Neural crest cell (in vitro differentiated cells): ENCODE measurements around the gene RFFL. TPM values are rescaled to one million over a fixed set of nuclear protein-coding genes. Genes with fewer than 3 reads are reported as not detected.

Source experiments
- DNase-seq: peaks from one replicate; pipeline ENCODE4 v3.0.0; 2021; ENCODE audit warnings: low read depth, mixed read lengths, low spot score
- H3K27ac Mint-ChIP-seq: one replicate; pipeline ENCODE4 v1.8.0; 2021; ENCODE audit warnings: mild to moderate bottlenecking, mixed read lengths; ENCODE audit not compliant: unreplicated experiment
- H3K27me3 Mint-ChIP-seq: 2 replicates; pipeline ENCODE4 v1.8.0; 2021; ENCODE audit warnings: low read depth, mild to moderate bottlenecking, mixed read lengths
- H3K36me3 Mint-ChIP-seq: 2 replicates; pipeline ENCODE4 v1.8.0; 2021; ENCODE audit warnings: low read depth, mild to moderate bottlenecking, mixed read lengths
- H3K4me1 Mint-ChIP-seq: 2 replicates; pipeline ENCODE4 v1.8.0; 2021; ENCODE audit warnings: mixed read lengths
- H3K4me3 Mint-ChIP-seq: one replicate; pipeline ENCODE4 v1.8.0; 2021; ENCODE audit warnings: mild to moderate bottlenecking, mixed read lengths
- H3K9me3 Mint-ChIP-seq: 2 replicates; pipeline ENCODE4 v1.8.0; 2021; ENCODE audit warnings: mixed read lengths
- CTCF ChIP-seq: fragments of 200-600 bp; sonication (generic); conservative IDR thresholded peaks from 2 replicates; pipeline ENCODE4 v1.5.0; 2021; ENCODE audit warnings: antibody characterized with exemption, mild to moderate bottlenecking
- total RNA-seq: library from RNA; stranded (reverse); gene quantifications from 2 replicates; pipeline ENCODE4 v1.2.1, GENCODE V29; 2021

Gene RFFL
- total RNA-seq, 1 donor from 2014 or later: 22.5 TPM

- no peaks in the 10 kb centered on the region for H3K27me3 Mint-ChIP-seq
- no peaks in the 10 kb centered on the region for H3K36me3 Mint-ChIP-seq
- no peak overlapping the region for H3K4me3 Mint-ChIP-seq
- H3K9me3 Mint-ChIP-seq: no peaks in the 10 kb centered on the region
- H3K27ac Mint-ChIP-seq: no peak overlapping the region
- peaks cover 7% of the 10 kb centered on the region for H3K4me1 Mint-ChIP-seq
- no peak for TF ChIP-seq CTCF
- DNase-seq: no peak
These were observed 11.8 kb downstream of the RFFL start for GRCh38 chr17:35051579-35052240.

- TF ChIP-seq CTCF: no peak
- peaks cover 7% of the 10 kb centered on the region for H3K4me1 Mint-ChIP-seq
- no peaks in the 10 kb centered on the region for H3K27me3 Mint-ChIP-seq
- no peak overlapping the region for H3K4me3 Mint-ChIP-seq
- no peaks in the 10 kb centered on the region for H3K9me3 Mint-ChIP-seq
- H3K27ac Mint-ChIP-seq: no peak overlapping the region
- DNase-seq: no peak
- H3K36me3 Mint-ChIP-seq: no peaks in the 10 kb centered on the region
These were observed 12.3 kb downstream of the RFFL start for GRCh38 chr17:35051183-35051578.

- H3K36me3 Mint-ChIP-seq: no peaks in the 10 kb centered on the region
- no peaks in the 10 kb centered on the region for H3K27me3 Mint-ChIP-seq
- no peak for DNase-seq
- peaks cover 7% of the 10 kb centered on the region for H3K4me1 Mint-ChIP-seq
- H3K9me3 Mint-ChIP-seq: no peaks in the 10 kb centered on the region
- no peak overlapping the region for H3K27ac Mint-ChIP-seq
- H3K4me3 Mint-ChIP-seq: no peak overlapping the region
- no peak for TF ChIP-seq CTCF
These were observed 13.3 kb downstream of the RFFL start for GRCh38 chr17:35050170-35050569.

GRCh38 chr17:35048685-35049379 is 14.7 kb downstream of the RFFL start:
- peak overlapping the region; percentile 1 for H3K27ac Mint-ChIP-seq
- no peak for TF ChIP-seq CTCF
- no peaks in the 10 kb centered on the region for H3K27me3 Mint-ChIP-seq

GRCh38 chr17:35046740-35047283 is 16.7 kb downstream of the RFFL start:
- TF ChIP-seq CTCF: no peak
- Mint-ChIP-seq H3K9me3 (no peaks in the 10 kb centered on the region), H3K4me3 (no peak overlapping the region), H3K27ac (no peak overlapping the region), H3K36me3 (no peaks in the 10 kb centered on the region), H3K4me1 (no peaks in the 10 kb centered on the region), H3K27me3 (no peaks in the 10 kb centered on the region)
- DNase-seq: no peak

More at GRCh38 chr17:35048685-35049379, 14.7 kb downstream of the RFFL start:
- no peaks in the 10 kb centered on the region for H3K9me3 Mint-ChIP-seq
- peaks cover 7% of the 10 kb centered on the region for H3K4me1 Mint-ChIP-seq
- no peaks in the 10 kb centered on the region for H3K36me3 Mint-ChIP-seq
- no peak overlapping the region for H3K4me3 Mint-ChIP-seq
- no peak for DNase-seq
